GM19099 (cell line): ENCODE data around the gene RIMKLB.

Source experiments
- POLR2A ChIP-seq: IDR thresholded peaks from 3 replicates; pipeline ENCODE4 v1.6.1; 2011; ENCODE audit warnings: low read depth; ENCODE audit not compliant: insufficient read length; ENCODE audit errors: extremely low read depth

The RIMKLB gene

DNA sequence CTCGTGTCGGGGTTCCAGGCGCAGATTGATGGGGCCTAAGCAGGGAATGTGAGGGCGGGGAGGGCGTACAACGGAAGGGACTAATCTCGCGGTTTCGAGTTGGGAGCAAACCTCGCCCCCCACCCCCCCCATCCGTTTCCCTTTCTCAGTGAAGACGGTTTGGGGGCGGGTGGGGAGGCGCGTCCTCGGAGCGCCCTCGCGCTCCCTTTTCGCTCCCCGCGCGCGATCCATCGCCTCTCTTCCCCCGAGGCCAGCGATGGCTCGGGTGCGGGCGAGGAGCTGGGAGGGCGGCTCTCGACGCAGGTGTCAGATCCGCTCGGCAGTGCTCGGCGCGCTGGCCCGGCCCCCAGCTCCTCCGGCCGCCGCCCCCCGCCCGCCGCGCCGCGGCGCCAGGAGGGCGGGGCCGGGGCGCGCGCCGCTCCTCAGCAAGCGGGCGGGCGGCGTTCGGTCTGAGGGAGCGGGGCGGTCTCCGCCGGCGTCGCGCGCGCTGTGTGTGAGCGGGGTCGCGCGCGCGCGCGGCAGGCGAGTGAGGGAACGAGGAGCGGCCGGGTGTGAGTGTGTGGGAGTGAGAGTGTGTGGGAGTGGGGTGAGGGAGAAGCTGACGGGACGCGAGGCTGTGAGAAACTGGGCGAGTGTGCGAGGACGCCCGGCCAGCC is at the start of gene RIMKLB:
Gene RIMKLB (plus strand): TSS at position 516 of the 656 bp plus-strand sequence. CDS start 15,876 bp downstream, outside the sequence.
- TF ChIP-seq POLR2A, result no peak

- no peak for TF ChIP-seq POLR2A
Measured at GRCh38 chr12:8648576-8649205, 49.1 kb upstream of the RIMKLB start.

DNA sequence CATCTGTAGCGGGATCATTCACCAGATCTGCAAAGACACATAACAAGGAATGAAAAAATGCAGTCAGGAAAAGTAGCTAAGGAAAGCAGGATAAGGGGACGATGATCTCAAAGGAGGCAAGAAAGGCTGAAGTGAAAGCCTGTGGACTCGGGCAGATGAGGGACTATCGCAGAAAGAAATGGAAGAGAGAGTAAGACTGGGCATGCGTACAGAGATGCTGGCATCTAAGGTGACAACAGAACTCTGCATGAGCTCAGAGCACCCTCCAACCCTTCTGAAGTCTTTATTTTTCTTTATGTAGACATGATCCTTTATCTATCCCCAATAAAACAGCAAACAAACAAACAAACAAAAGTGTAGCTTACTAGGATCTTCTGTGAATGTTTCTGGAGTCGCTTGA is 42.4 kb upstream of the RIMKLB start:
- TF ChIP-seq POLR2A, result no peak

DNA sequence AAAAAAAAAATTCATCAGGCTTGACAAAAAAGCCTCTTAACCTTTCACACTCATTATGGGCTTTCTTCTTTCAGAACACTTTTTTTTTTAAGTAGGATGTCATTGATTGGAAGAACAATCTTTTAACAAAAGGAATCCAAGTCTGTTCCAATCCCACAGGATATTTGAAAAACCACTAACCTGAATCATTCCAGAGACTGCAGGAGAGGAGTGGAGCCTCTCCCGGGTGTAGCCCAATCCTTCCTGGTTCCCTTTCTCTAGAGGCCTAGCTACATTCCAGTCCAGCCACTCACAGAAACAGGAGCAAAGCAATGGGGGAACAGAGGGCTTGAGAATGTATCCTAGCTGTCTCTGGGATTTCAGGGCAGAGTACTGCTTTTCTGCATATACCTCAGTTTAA is 39.4 kb upstream of the RIMKLB start:
- TF ChIP-seq POLR2A, result no peak

DNA sequence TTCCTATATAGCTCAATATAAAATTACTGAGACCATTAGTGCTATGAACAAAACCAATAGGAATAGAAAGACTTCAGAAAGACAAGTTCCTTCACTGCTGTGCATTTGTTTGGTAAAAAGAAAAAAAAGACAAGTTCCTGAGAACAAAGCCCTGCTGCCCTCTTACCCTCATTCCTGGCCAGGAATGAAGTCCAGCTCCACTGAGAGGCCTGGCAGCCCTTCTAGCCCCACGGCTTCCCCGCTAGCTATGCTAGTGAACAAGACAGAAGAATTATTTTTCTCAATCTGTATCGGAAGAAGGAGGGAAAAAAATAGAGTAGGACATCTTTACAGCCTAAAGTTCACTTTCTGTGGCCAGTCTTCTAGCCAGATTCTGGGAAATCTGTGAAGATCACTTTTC is 36.8 kb upstream of the RIMKLB start:
- TF ChIP-seq POLR2A, result no peak

- no peak for TF ChIP-seq POLR2A
Measured at GRCh38 chr12:8661751-8662150, 36.0 kb upstream of the RIMKLB start.

DNA sequence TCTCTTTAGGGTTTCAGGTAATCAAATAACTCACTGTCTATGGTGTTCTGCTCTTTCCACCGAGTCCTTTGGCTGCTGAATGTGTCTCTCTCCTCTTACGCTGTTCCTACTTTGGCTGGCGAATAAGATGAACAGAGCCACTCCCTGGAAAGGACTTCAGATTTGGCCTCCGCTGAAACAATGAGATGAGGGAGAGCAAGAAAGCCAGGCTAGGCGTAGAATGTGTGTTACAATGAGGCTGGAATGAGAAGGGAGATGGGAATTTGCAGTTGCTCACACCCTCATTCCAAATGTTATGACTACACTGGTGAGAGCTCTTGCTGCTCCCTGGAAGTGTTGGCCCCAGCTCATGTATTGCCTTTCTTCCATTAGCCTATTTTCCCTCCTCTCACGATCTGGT is 35.2 kb upstream of the RIMKLB start, which contains the start of gene MFAP5:
Gene MFAP5 (minus strand): TSS at position 234 of the 400 bp plus-strand sequence. CDS start 722 bp downstream, outside the sequence.
- no peak for TF ChIP-seq POLR2A

DNA sequence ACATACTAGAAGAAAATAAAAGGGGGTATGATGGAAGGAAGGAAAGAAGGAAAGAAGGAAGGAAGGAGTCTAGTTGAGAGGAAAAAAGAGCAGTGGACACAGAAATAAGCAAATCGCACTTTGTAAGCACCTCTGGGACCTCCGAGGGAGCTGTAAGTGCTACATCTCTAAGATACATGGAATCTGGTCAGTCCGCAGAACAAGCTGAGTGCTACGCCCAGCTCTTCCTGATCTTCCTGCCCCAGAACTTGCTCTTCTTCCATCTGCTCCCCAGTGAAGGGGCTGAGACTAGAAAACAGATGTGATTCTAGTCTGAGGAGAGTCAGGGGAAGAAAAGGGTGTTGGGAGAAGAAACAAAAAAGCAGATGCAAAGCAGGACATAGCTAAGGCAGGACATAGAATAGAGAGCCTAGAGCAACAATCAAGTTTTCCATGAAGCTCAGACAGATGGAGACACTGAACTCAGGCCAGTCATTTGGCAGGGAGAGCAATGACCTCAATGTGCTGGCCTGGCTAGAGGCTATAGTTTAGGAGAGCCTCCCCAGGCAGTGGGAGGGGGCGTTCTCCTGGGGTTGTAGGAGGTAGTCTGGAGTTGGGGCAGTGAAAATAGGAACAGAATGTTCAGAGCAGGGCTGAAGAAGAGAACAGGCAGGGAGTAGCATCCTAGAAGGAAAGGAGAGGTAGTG is 33.4 kb upstream of the RIMKLB start:
- TF ChIP-seq POLR2A, result no peak

- no peak for TF ChIP-seq POLR2A
Measured at GRCh38 chr12:8665759-8666158, 32.0 kb upstream of the RIMKLB start.

- TF ChIP-seq POLR2A, result no peak
Measured at GRCh38 chr12:8667270-8667669, 30.5 kb upstream of the RIMKLB start.

DNA sequence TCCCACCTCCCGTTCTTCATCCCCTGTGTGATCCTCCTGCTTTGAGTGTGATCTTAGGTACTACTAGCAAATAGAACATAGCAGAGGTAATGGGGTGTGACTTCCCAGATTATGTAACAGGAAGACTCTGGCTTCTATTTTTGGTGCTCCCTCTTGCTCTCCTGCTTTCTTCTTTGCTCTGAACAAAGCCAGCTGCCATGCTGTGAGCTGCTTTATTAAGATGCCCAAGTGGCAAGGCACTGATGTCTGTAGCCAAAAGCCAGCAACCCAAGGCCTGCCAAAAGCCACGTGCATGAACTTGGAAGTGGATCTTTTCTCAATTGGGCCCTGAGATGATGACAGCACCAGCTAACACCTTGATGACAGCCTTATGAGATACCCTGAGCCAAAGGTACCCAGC is 29.4 kb upstream of the RIMKLB start:
- TF ChIP-seq POLR2A, result no peak

DNA sequence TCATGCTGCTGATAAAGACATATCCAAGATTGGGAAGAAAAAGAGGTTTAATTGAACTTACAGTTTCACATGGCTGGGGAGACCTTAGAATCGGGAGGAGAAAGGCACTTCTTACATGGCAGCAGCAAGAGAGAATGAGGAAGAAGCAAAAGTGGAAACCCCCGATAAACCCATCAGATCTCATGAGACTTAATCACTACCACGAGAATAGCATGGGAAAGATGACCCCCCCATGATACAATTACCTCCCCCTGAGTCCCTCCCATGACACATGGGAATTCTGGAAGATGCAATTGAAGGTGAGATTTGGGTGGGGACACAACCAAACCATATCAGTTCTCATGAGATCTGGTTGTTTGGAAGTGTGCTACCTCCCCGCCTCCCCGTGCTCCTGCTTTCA is 25.4 kb upstream of the RIMKLB start:
- TF ChIP-seq POLR2A, result no peak

- no peak for TF ChIP-seq POLR2A
Measured at GRCh38 chr12:8675591-8676036, 22.2 kb upstream of the RIMKLB start.

DNA sequence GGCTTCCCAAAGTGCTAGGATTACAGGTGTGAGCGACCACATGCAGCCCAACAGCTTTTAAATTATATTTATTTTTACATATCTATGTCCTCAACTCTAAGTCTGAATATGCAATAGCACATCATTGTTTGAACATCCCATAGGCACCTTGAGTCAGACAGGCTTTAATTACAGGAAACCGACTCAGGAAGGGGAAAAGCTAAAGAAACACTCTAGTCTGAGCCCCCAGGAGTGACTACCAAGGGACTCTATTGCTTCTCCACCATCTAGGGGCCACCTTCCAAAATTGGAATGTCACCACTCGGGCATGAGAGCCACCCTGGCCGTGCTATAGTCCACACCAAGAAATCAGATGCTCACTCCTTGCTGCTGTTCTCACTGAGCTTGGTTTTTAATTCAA is 21.1 kb upstream of the RIMKLB start:
- no peak for TF ChIP-seq POLR2A

GRCh38 chr12:8677362-8677761 is 20.4 kb upstream of the RIMKLB start:
- no peak for TF ChIP-seq POLR2A

- no peak for TF ChIP-seq POLR2A
Measured at GRCh38 chr12:8678661-8679111, 19.1 kb upstream of the RIMKLB start.

DNA sequence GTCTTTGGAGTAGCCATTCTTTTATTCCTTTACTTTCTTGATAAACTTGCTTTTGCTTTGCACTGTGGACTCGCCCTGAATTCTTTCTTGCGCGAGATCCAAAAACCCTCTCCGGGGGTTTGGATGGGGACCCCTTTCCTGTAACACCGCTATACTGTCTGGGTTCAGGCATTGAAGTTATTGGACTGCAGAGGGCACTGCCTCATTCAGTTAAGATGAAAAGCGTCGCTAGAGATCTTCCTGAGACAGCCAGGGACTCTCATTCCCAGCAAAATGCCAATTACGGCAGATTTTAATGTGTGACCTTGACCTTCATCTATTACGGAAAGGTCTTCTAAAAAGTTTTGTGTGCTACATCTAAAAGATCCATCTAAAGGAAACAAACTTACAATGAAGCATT is 17.3 kb upstream of the RIMKLB start:
- no peak for TF ChIP-seq POLR2A
